Activated CD4-positive, alpha-beta memory T cell treated with anti-CD3 and anti-CD28 coated beads, Interleukin-2, amount 10 ng/mL, durations not matched to agents 7 days and 5 days (primary cell): ENCODE data around the gene TOMM5. TPM values are rescaled to one million over a fixed set of nuclear protein-coding genes. Genes with fewer than 3 reads are reported as not detected.
"Not testable (repeated sequence)": the region's sequence is repeated elsewhere in the genome, so short reads cannot be mapped to it uniquely, and the experiment has no call there.

ENCODE experiments used
- CTCF ChIA-PET: fragments of 350-600 bp; sonication (Branson Sonifier 250); formaldehyde crosslinking; loops from one replicate; lab custom pipeline; 2021; ENCODE audit warnings: antibody characterized with exemption, inconsistent platforms; lab: Charles Lee
- POLR2A ChIA-PET: fragments of 350-600 bp; sonication (Branson Sonifier 250); formaldehyde crosslinking; loops from one replicate; lab custom pipeline; 2021; ENCODE audit warnings: antibody characterized with exemption; lab: Charles Lee
- DNase-seq: peaks from one replicate; pipeline ENCODE4 v3.0.0-alpha.2; 2020
- H3K27ac Mint-ChIP-seq: one replicate; pipeline ENCODE4 v1.8.0; 2021; ENCODE audit warnings: mild to moderate bottlenecking, mixed read lengths
- H3K27me3 Mint-ChIP-seq: one replicate; pipeline ENCODE4 v1.8.0; 2021; ENCODE audit warnings: mixed read lengths
- H3K36me3 Mint-ChIP-seq: one replicate; pipeline ENCODE4 v1.8.0; 2021; ENCODE audit warnings: low read depth, mixed read lengths
- H3K4me1 Mint-ChIP-seq: one replicate; pipeline ENCODE4 v1.8.0; 2021; ENCODE audit warnings: mixed read lengths
- H3K4me3 Mint-ChIP-seq: one replicate; pipeline ENCODE4 v1.8.0; 2021; ENCODE audit warnings: mild to moderate bottlenecking, mixed read lengths
- H3K9me3 Mint-ChIP-seq: one replicate; pipeline ENCODE4 v1.8.0; 2021; ENCODE audit warnings: mixed read lengths
- total RNA-seq, 2 experiments: library from RNA; stranded (reverse); gene quantifications; one replicate each; pipeline ENCODE4 v1.2.3, GENCODE V29; 2021

Gene TOMM5
- total RNA-seq, 2 experiments from 2014 or later, result 81.0 to 86.4 TPM

DNA sequence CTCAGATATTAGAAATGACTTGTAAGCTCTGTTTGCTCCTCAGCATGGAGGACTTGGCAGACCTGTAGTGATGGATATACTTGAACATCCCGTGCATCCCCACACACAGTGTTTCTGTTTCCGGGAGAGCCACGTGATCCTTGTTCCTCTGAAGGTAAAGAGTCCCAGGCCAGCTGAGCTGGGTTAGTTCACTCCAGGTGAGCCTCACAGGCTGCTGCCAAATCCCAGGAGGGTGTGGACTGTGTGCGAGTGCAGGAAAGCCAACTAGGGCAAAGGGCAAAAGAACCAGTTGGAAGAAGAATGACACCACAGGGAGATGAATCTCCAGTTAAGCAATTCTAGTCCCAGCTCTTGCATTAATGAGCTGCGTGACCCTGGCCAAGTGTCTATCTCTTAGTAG lies 10.4 kb upstream of the TOMM5 start:
- no peaks in the 10 kb centered on the region for H3K36me3 Mint-ChIP-seq
- POLR2A ChIA-PET, result no interaction called here
- CTCF ChIA-PET, result interaction anchor here (1.2 kb wide), 1 partner anchor 13 kb away, joined by 4 read pairs; no protein-coding TSS in a partner anchor

DNA sequence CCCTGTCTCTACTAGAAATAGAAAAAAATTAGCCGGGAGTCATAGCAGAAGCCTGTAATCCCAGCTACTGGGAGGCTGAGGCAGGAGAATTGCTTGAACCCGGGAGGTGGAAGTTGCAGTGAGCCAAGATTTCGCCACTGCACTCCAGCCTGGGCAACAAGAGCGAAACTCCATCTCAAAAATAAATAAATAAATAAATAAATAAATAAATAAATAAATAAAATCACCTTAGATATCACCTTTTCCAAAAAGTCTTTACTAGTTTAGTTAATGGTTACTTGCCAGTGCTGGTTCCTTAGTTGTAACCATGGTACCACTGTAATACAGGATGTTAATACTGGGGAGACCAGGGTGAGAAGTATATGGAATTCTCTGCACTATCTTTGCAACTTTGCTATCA lies 9.7 kb upstream of the TOMM5 start:
- CTCF ChIA-PET, result interaction anchor here (1.2 kb wide), 1 partner anchor 13 kb away, joined by 4 read pairs; no protein-coding TSS in a partner anchor

More for the DNA sequence above, 10.4 kb upstream of the TOMM5 start:
- DNase-seq, result no peak
- H3K4me1 Mint-ChIP-seq, result no peaks in the 10 kb centered on the region
- peaks cover 34% of the 10 kb centered on the region for H3K27me3 Mint-ChIP-seq
- no peak overlapping the region for H3K4me3 Mint-ChIP-seq
- no peak overlapping the region for H3K27ac Mint-ChIP-seq
- no peaks in the 10 kb centered on the region for H3K9me3 Mint-ChIP-seq

DNA sequence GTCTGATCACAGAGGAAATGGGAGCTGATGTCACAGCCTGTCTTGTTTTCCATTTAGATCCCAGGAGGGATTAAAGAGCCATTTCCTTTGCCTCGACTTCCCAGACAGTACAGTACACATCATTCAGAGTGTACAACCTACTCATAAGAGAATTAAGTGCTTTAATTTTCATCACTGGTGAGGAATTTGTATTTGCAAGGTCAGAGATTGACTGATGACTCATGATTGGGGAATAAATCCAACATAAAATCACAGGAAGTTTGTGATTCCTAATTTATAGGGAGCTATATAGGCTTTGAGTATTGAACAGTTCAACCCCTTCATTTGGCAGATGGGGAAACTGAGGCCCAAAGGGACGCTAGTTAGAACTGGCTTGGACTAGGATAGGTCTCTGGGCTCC lies 4.1 kb upstream of the TOMM5 start:
- H3K9me3 Mint-ChIP-seq, result no peaks in the 10 kb centered on the region
- CTCF ChIA-PET, result interaction anchor here (0.7 to 1.1 kb wide), 2 partner anchors 13 to 60 kb away, joined by 3 read pairs; no protein-coding TSS in a partner anchor
- H3K4me1 Mint-ChIP-seq, result peaks cover 16% of the 10 kb centered on the region
- no peak overlapping the region for H3K27ac Mint-ChIP-seq
- POLR2A ChIA-PET, result interaction anchor here (1.3 kb wide), 1 partner anchor 8 kb away, joined by 3 read pairs; no protein-coding TSS in a partner anchor
- peaks cover 9% of the 10 kb centered on the region for H3K36me3 Mint-ChIP-seq
- no peak for DNase-seq
- peaks cover 28% of the 10 kb centered on the region for H3K27me3 Mint-ChIP-seq
- H3K4me3 Mint-ChIP-seq, result no peak overlapping the region

More for the DNA sequence above, 9.7 kb upstream of the TOMM5 start:
- H3K27ac Mint-ChIP-seq, H3K4me1 Mint-ChIP-seq, H3K4me3 Mint-ChIP-seq, DNase-seq, H3K9me3 Mint-ChIP-seq, H3K36me3 Mint-ChIP-seq, POLR2A ChIA-PET: not testable (repeated sequence)
- peaks cover 30% of the 10 kb centered on the region for H3K27me3 Mint-ChIP-seq

DNA sequence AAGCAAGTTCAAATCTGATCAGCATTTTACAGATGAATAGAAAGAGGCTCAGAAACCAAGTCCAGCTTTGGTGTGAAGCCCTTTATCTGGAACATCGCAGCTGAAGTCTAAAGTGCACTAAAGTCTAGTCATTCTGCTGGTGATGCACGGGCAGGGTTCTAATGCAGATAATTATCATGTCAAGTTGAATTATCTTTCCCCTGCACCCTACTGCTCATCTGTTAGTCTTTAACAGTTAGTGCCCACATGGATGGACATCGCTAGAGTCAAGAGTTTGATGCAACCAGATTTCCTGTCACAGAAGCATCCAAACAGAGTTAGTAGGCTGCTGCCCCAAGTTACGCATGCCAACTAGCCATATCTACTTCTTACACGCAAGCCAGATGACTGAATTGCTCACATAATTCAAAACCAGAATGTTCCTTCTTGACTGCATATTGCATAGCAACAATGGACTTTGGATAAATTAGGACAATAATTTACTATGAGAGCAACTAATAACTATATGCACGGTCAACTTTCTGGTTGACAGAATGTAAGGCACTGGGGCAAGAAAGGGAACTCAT lies 1.6 kb upstream of the TOMM5 start:
- Mint-ChIP-seq H3K4me3 (no peak overlapping the region), H3K36me3 (peaks cover 15% of the 10 kb centered on the region), H3K27me3 (peaks cover 19% of the 10 kb centered on the region), H3K4me1 (peaks cover 33% of the 10 kb centered on the region), H3K9me3 (no peaks in the 10 kb centered on the region), H3K27ac (no peak overlapping the region)
- ChIA-PET POLR2A (interaction anchor here (1.0 to 3.9 kb wide), 2 partner anchors 108 to 207 kb away, joined by 3 to 58 read pairs; partner anchors contain the start of genes DCAF10 and POLR1E), CTCF (interaction anchor here (1.5 to 3.3 kb wide), 2 partner anchors 18 to 25 kb away, joined by 3 to 23 read pairs; partner anchors contain the start of gene FBXO10)
- no peak for DNase-seq

DNA sequence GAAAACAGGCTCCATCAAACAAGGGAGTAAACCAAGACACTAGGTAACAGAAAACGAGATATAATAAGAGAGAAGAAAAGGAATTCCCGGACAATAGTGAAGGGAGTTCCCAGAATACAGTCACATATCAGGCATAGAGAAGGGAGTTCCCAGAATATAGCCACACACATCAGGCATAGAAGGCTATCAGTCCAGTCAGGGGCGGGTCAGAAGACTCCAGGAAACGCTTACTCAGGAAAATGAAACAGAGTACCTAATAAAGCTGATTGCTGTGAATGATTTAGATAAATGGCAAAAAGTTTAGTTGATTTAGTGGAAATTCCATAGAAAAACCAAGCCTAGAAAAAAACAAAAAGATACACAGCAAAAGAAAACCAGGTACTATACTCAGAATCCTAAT lies 4.9 kb downstream of the TOMM5 start:
- POLR2A ChIA-PET, result interaction anchor here (1.1 to 5.6 kb wide), 2 partner anchors 9 kb away, joined by 3 to 103 read pairs; partner anchors contain the start of gene FBXO10
- no peaks in the 10 kb centered on the region for H3K27me3 Mint-ChIP-seq
- CTCF ChIA-PET, result no interaction called here
- no peak overlapping the region for H3K4me3 Mint-ChIP-seq
- no peak overlapping the region for H3K27ac Mint-ChIP-seq
- peaks cover 25% of the 10 kb centered on the region for H3K4me1 Mint-ChIP-seq
- peaks cover 56% of the 10 kb centered on the region for H3K36me3 Mint-ChIP-seq
- no peaks in the 10 kb centered on the region for H3K9me3 Mint-ChIP-seq
- DNase-seq, result no peak

DNA sequence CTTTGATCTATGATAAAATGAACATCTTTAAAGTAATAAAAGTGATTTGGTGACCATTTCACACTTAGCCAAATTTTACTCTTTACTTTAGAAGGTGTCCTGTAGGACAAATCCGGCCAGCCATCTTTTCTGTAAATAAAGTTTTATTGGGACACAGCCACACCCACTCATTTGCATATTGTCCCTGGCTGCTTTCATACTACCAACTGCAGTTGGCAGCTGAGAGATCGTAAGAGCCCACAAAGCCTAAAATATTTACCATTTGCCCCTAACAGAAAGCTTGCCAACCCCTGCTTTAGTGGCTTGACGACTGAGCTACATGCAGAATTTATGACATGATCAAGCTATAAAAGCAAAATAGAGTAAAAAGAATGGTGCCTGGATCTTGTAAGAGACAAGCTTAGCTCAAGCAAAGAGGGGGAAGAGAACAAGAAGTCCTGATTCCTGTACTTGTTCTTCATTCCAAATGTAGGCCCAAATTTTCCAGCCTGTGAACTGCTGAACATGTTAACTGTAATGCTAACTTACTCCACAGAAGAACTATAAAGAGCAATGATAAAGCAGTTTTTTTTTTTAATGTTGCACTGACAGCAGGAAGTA lies 8.8 kb downstream of the TOMM5 start:
- peaks cover 5% of the 10 kb centered on the region for H3K4me1 Mint-ChIP-seq
- H3K9me3 Mint-ChIP-seq, result no peaks in the 10 kb centered on the region
- ChIA-PET POLR2A (interaction anchor here (0.6 to 10.8 kb wide), 2 partner anchors 7 to 16 kb away, joined by 3 to 103 read pairs; partner anchors contain the start of gene TOMM5), CTCF (interaction anchor here (0.8 to 1.2 kb wide), 2 partner anchors 8 to 13 kb away, joined by 3 to 4 read pairs; no protein-coding TSS in a partner anchor)
- H3K36me3 Mint-ChIP-seq, result peaks cover 56% of the 10 kb centered on the region
- DNase-seq, result no peak
- no peak overlapping the region for H3K27ac Mint-ChIP-seq
- no peaks in the 10 kb centered on the region for H3K27me3 Mint-ChIP-seq
- H3K4me3 Mint-ChIP-seq, result no peak overlapping the region

DNA sequence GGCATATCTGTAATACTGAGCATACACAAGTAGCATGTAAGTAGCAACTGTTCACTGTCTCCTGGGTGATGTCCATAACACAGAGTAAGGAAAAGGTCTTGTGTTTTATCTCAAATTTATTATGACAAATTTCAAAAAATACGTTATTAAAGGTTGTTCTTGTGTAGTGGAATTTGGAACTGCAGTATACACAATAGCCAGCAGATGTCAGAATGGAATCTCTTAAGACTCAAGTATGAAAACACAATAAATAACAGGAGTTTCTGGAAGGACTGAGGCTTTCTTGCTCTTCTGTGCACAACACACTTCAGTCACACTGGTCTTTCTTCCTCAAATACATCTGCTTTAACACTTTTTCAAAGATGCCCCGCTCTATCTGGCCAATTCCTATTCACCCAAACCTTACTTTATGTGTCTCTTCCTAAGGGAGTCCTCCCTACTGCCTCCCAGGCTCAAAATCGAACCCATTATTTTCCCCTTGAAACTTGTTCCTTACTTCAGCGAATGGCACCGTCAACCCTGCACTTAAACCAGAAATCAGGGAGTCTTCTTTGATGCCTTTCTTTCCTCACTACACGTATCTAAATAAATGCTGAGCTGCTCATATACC lies 9.7 kb downstream of the TOMM5 start:
- no peak overlapping the region for H3K27ac Mint-ChIP-seq

DNA sequence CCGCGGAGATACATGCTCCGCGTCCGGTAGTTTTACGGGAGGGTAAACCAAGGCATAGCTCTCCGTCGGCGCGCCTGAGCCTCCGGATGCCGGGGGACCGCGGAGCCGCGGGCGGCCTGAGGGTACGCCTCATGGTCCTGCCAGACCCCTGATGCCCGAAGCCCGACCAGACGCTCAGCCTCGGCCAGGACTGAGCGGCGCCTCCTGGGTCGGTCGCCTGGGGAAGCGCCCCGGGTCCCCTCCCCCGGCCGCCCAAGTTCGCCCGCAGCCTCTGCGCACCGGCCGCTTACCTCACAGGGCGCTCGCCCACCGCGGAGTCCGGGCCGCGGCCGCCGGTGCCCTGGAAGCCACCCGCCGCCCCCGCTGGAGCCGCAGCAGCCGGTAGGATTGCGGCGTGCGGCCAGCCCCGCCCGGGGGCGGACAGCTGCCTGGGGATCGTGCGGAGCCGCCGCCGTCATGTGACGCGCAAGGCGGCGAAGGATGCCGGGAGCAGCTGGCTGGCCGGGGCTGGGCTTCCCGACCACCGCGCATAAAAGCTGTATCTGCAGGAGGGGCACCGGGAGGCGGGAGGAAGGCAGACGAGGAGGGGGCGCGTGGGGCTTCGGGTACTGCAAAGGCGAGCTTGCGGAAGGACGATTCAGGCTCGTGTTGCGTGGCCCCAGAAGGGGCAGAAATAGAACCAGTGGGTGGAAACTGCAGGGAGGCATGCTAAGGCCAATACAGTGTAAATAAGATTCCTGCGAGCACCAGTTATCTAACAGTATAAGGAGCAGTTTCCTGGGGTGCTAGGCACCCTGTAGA lies 16.3 kb downstream of the TOMM5 start, which contains the start of gene FBXO10:
FBXO10 (minus strand) TSS at position 460 of the 801 bp plus-strand sequence. CDS start 34,612 bp downstream, outside the sequence.
- peaks cover 20% of the 10 kb centered on the region for H3K4me1 Mint-ChIP-seq
- H3K9me3 Mint-ChIP-seq, result no peaks in the 10 kb centered on the region
- H3K36me3 Mint-ChIP-seq, result peaks cover 14% of the 10 kb centered on the region
- H3K4me3 Mint-ChIP-seq, result peak within 1 kb of the TSS; percentile 86
- peaks cover 5% of the 10 kb centered on the region for H3K27me3 Mint-ChIP-seq
- peak within 1 kb of the TSS; percentile 64 for H3K27ac Mint-ChIP-seq
- peak; percentile 62 for DNase-seq
- ChIA-PET CTCF (interaction anchor here (1.2 to 4.4 kb wide), 3 partner anchors 8 to 58 kb away, joined by 4 to 23 read pairs (median 4); partner anchors contain the start of gene TOMM5), POLR2A (interaction anchor here (1.1 to 10.8 kb wide), 5 partner anchors 14 to 209 kb away, joined by 3 to 103 read pairs (median 6); partner anchors contain the start of genes EXOSC3, POLR1E, TOMM5 and ZBTB5)

More for the DNA sequence above, 9.7 kb downstream of the TOMM5 start:
- H3K4me1 Mint-ChIP-seq, result peaks cover 5% of the 10 kb centered on the region
- peaks cover 48% of the 10 kb centered on the region for H3K36me3 Mint-ChIP-seq
- H3K27me3 Mint-ChIP-seq, result no peaks in the 10 kb centered on the region
- ChIA-PET CTCF (interaction anchor here (0.8 to 1.9 kb wide), 2 partner anchors 9 to 14 kb away, joined by 3 to 7 read pairs; partner anchors contain the start of gene TOMM5), POLR2A (interaction anchor here (10.8 kb wide), 1 partner anchor 8 kb away, joined by 103 read pairs; the partner anchor contains the start of gene TOMM5)
- no peaks in the 10 kb centered on the region for H3K9me3 Mint-ChIP-seq
- no peak overlapping the region for H3K4me3 Mint-ChIP-seq
- DNase-seq, result no peak

DNA sequence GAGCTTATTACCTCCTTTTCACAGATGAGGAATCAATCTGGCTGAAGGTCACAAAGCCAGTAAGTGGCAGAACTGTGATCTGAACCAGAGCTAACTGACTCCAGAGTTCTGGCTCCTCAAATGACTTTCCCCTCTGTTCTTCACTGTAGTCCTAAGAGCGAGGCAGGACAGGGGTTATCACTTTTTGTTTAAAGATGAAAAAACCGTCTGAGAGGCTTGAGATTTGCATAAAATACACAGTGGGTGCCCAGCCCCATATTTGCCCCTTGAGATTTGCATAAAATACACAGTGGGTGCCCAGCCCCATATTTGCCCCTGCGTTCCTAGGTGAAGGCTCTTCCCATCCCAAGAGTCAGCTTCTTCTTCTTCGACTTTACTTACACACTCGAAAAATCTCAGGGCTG lies 16.9 kb downstream of the TOMM5 start:
- ChIA-PET CTCF (interaction anchor here (1.1 to 4.4 kb wide), 4 partner anchors 9 to 495 kb away, joined by 3 to 23 read pairs (median 4); partner anchors contain the start of gene TOMM5), POLR2A (interaction anchor here (1.1 to 10.8 kb wide), 3 partner anchors 15 to 89 kb away, joined by 3 to 103 read pairs (median 23); partner anchors contain the start of genes POLR1E and TOMM5)
- peaks cover 8% of the 10 kb centered on the region for H3K36me3 Mint-ChIP-seq
- H3K27me3 Mint-ChIP-seq, result peaks cover 5% of the 10 kb centered on the region
- H3K9me3 Mint-ChIP-seq, result no peaks in the 10 kb centered on the region
- H3K27ac Mint-ChIP-seq, result no peak overlapping the region
- peak overlapping the region; percentile 74 for H3K4me3 Mint-ChIP-seq
- no peak for DNase-seq
- peaks cover 20% of the 10 kb centered on the region for H3K4me1 Mint-ChIP-seq

DNA sequence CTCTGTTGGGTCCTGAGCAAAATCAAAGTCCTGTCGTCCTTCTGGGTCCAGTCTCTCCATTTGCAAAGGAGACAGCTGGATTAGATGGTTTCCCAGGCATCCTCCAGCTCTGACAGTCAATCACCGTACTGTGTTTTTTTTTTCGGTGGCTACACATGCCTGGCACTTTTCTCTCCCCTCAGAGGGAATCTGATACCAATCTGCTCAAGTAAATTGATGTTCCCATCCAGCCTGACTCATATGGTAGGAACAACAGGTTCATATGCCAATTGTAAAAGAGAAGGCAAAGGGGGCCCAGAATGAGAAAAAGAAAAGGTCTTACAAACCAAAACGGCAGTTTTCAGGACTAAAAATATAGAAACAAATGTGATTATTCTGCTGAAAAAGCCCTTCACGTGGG lies 17.4 kb downstream of the TOMM5 start:
- DNase-seq, result no peak
- H3K9me3 Mint-ChIP-seq, result no peaks in the 10 kb centered on the region
- H3K4me3 Mint-ChIP-seq, result no peak overlapping the region
- H3K27ac Mint-ChIP-seq, result no peak overlapping the region
- peaks cover 3% of the 10 kb centered on the region for H3K36me3 Mint-ChIP-seq
- POLR2A ChIA-PET, result interaction anchor here (3.6 to 10.8 kb wide), 2 partner anchors 15 to 88 kb away, joined by 23 to 103 read pairs; partner anchors contain the start of genes POLR1E and TOMM5
- peaks cover 5% of the 10 kb centered on the region for H3K27me3 Mint-ChIP-seq
- CTCF ChIA-PET, result interaction anchor here (1.1 to 4.4 kb wide), 4 partner anchors 9 to 495 kb away, joined by 3 to 23 read pairs (median 4); partner anchors contain the start of gene TOMM5
- peaks cover 20% of the 10 kb centered on the region for H3K4me1 Mint-ChIP-seq

DNA sequence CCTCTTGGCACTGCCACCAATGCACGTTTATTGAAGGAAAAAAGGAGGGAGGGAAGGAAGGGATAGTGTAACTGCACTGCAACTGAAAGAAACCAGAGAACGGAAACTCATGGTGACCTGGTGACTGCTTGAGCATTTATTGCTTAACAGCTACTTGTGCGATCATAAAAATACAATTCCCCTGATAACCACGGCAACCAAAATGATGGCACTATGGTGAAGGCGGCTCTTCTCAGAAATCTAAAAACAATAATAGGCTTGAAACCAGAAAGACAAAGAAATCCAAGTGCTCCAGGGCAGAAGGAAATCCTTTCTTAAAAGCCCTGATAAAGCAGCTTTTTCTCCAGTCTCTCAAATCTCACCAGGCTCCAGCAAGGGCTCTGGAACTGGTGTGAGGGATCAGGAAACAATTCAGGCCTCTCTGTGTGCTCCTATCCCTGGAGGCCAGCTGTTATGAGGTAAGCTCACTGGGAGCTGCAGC lies 18.1 kb downstream of the TOMM5 start:
- ChIA-PET POLR2A (interaction anchor here (3.6 to 10.8 kb wide), 2 partner anchors 16 to 87 kb away, joined by 23 to 103 read pairs; partner anchors contain the start of genes POLR1E and TOMM5), CTCF (interaction anchor here (1.1 to 4.4 kb wide), 3 partner anchors 19 to 494 kb away, joined by 3 to 23 read pairs (median 4); partner anchors contain the start of gene TOMM5)
- H3K36me3 Mint-ChIP-seq, result peaks cover 3% of the 10 kb centered on the region
- H3K9me3 Mint-ChIP-seq, result no peaks in the 10 kb centered on the region
- peaks cover 20% of the 10 kb centered on the region for H3K4me1 Mint-ChIP-seq
- no peak overlapping the region for H3K4me3 Mint-ChIP-seq
- no peak for DNase-seq
- H3K27ac Mint-ChIP-seq, result no peak overlapping the region
- H3K27me3 Mint-ChIP-seq, result peaks cover 5% of the 10 kb centered on the region
